HT1080 (cell line): Measurements from ENCODE around the gene ATP6V0E1. TPM values are rescaled to one million over a fixed set of nuclear protein-coding genes. Genes with fewer than 3 reads are reported as not detected.

Source experiments
- DNase-seq: peaks from one replicate; pipeline ENCODE4 v3.0.0-alpha.2; 2015; ENCODE audit warnings: low read depth
- polyA plus RNA-seq, 2 experiments: library from polyadenylated mRNA; depleted of rRNA; stranded (reverse); fragments of >200 nt; gene quantifications; 2 replicates each; pipeline ENCODE4 v1.2.3, GENCODE V29; 2015
- total RNA-seq: library from RNA; depleted of rRNA; stranded (reverse); fragments of >200 nt; shearing (Covaris generic); gene quantifications from 2 replicates; pipeline ENCODE4 v1.2.3, GENCODE V29; 2014; rRNA removed

Gene ATP6V0E1
- 109 and 141 TPM in 2 replicates for total RNA-seq
- 91.2 and 98.5 TPM in 2 replicates for polyA plus RNA-seq (2015; cell fraction: cytosol; rRNA removed)
- polyA plus RNA-seq (2015; cell fraction: nucleus; rRNA removed): 25.8 and 35.5 TPM in 2 replicates

DNA sequence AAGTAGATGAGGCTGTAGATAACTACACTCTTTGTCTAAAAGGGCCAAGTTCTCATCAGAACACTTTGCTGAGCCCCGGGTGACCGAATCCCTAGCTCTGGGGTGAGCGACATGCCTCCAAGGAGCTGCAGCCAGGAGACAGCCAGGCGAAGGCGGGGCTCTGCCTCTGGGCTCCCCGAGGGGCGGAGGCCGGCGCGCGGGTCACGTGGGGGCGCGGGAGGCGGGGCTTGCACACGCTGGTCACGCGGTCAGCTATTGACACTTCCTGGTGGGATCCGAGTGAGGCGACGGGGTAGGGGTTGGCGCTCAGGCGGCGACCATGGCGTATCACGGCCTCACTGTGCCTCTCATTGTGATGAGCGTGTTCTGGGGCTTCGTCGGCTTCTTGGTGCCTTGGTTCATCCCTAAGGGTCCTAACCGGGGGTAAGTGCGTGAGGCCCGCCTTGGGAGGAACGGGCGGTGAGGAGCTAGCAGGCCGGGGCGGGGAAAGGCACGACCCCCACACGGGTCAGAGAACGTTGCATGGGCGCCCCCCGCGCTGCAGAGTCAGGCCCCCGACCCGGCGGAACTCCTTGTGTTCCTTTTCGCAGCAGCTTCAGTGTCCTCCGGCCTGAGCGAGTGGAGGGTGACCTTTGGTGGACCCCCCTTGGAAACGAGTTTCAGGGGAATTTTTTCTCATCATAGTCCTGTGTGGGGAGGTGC, at the start of gene ATP6V0E1:
Gene ATP6V0E1, plus strand, starts transcription at position 230 of the 702 bp plus-strand sequence. Its CDS starts 90 bp downstream, at position 320.
- DNase-seq: peak; percentile 94

DNA sequence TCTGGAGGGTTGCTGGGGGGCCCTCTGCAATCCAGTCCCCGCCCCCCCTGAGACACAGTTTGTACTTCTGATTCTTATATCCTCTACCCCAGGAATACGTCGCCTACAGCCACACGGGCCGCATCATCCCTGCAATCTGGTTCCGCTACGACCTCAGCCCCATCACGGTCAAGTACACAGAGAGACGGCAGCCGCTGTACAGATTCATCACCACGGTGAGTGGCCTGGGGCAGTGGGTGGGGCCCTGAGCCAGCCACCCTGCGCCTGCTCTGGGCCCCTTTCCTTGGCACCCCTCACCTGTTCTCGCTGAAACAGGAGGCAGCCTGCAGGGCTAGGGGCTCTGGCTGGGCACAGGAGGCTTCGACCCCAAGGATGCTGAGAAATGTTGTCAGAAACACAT, 48.5 kb upstream of the ATP6V0E1 start:
- no peak for DNase-seq

- DNase-seq: no peak
Observed at GRCh38 chr5:172936401-172936800, 47.2 kb upstream of the ATP6V0E1 start.

DNA sequence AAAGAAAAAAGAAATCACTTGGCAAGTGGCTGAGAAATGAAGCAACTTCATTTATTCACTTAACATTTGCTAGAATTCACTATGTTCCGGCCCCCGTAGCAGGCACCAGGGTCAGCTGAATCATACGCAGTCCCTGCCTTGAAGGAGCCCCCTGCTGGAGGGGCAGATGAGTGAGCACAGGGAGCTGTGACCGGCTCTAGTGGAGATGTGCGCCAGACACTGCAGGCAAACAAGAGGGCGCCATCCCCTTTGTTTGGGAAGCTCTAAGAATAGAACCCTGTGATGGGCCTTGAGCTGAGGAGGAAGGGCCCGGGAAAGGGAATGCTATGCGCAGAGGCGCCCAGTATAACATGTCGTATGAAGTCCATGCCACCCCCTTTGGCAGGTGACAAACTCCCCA, 44.5 kb upstream of the ATP6V0E1 start:
- peak; percentile 36 for DNase-seq

- no peak for DNase-seq
Observed at GRCh38 chr5:172939611-172940267, 43.8 kb upstream of the ATP6V0E1 start.

- no peak for DNase-seq
Observed at GRCh38 chr5:172940268-172941066, 43.1 kb upstream of the ATP6V0E1 start.

- DNase-seq: peak; percentile 41
Observed at GRCh38 chr5:172941067-172941516, 42.5 kb upstream of the ATP6V0E1 start.

DNA sequence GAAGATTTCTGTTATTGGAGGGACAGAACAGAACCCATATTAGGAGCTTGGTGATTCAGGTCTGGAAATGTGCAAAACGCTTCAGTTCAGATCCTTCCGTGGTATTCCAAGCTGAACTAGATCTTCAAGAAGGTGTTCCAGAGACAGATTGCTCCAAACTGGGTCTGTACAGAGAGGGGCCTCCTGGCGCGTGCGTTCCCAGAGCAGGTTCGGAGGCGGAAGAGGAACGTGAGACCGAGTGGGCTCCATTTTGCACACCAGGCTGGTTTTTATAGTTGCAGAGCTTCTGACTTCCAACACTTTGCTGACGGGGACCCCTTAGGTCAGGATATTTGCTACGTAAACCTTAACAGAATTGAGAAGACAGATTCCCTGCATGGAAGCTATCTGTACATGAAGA, 41.0 kb upstream of the ATP6V0E1 start:
- no peak for DNase-seq

GRCh38 chr5:172943283-172943841, 40.2 kb upstream of the ATP6V0E1 start:
- DNase-seq: peak; percentile 81

DNA sequence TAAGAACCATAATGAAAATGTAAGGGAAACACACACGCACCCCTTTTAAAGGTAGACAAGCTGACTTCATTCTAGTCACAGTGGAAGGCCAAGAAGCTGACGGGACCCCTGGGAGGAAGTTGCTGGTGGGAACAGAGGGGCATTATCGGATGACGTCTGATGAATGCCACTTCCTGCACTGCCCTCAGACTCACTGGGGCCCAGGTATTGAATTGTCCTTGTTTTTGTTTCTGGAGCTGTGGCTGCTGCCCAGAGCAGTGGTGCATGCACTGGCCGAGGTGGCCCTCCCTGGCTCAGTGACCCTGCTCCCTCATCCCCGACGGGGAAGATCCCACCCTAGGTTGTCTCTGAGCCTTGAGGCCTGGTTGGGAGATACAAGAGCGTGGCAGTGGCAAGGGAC, 39.7 kb upstream of the ATP6V0E1 start:
- DNase-seq: peak; percentile 29

DNA sequence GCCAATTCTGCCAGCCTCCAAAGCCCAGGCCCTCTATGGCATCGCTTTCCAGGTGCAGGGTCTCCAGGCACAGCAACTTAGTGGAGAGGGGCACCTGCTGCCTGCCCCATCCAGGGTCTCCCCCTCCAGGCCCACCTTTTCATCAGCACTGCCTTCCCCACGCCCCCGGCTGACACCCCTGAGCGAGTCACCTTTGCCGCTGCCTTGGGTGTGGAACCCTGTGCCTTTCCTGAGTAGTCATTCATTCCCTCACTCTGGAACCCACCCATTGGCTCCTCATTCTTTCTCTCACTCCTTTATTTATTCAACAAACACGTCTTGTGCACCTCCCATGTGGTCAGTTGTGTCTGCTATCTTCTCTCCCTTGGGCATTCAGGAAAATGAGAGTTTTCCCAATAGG, 38.8 kb upstream of the ATP6V0E1 start:
- no peak for DNase-seq

GRCh38 chr5:172945151-172945550, 38.4 kb upstream of the ATP6V0E1 start:
- DNase-seq: no peak

- DNase-seq: no peak
Observed at GRCh38 chr5:172946146-172946545, 37.4 kb upstream of the ATP6V0E1 start.

GRCh38 chr5:172949426-172949825, 34.1 kb upstream of the ATP6V0E1 start:
- no peak for DNase-seq

DNA sequence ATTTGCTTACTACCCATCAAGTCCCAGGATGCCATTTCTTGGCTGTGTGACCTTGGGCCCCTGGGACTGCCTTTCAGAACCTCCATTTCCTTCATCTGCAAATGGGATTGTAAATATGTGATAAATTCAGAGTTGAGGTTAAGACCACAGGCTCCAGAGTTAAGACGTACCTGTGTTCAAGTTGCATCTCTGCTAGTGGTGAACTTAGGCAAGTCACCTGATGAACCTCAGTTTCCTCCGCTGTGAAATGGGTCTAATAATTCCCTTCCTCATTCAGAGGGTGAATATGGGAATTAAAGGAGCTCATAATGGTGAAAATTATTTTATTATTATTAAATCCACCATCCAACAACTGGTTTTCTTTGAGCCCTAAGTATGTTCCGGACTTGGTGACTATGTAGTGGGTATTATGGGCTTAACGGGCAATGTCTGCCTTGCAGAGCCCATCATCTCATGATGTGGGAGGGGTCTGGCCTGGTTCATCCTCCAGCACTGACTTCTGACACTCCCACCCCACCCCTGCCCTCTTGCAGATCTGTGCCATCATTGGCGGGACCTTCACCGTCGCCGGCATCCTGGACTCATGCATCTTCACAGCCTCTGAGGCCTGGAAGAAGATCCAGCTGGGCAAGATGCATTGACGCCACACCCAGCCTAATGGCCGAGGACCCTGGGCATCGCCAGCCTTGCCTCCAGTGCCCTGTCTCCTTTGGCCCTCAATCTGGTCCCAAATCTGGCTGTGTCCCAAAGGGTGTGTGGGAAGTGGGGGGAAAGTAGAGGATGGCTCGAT, 33.2 kb upstream of the ATP6V0E1 start:
- no peak for DNase-seq

- no peak for DNase-seq
Observed at GRCh38 chr5:172951371-172952033, 32.1 kb upstream of the ATP6V0E1 start.

DNA sequence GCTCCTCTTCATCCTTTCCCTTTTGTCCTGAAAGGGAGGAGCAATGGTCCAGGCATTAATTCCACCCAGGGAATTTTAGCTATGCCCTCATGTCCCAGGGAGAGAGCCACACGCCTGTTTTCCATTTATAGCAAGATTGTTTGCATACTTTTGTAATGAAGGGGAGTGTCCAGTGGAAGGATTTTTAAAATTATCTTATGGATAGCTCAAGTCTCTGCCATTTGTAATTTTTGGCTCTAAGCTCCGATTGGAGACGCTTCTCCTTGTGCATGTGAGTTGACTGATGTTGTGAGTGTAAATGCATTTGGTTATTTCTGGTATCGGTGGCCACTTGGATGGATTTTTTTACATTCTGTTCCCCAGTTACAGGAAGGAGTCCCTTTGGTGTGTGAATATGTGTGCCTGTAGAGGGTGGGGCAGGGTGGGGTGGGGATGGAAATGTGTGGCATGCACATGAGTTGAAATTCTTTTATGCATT, 31.5 kb upstream of the ATP6V0E1 start:
- DNase-seq: no peak

DNA sequence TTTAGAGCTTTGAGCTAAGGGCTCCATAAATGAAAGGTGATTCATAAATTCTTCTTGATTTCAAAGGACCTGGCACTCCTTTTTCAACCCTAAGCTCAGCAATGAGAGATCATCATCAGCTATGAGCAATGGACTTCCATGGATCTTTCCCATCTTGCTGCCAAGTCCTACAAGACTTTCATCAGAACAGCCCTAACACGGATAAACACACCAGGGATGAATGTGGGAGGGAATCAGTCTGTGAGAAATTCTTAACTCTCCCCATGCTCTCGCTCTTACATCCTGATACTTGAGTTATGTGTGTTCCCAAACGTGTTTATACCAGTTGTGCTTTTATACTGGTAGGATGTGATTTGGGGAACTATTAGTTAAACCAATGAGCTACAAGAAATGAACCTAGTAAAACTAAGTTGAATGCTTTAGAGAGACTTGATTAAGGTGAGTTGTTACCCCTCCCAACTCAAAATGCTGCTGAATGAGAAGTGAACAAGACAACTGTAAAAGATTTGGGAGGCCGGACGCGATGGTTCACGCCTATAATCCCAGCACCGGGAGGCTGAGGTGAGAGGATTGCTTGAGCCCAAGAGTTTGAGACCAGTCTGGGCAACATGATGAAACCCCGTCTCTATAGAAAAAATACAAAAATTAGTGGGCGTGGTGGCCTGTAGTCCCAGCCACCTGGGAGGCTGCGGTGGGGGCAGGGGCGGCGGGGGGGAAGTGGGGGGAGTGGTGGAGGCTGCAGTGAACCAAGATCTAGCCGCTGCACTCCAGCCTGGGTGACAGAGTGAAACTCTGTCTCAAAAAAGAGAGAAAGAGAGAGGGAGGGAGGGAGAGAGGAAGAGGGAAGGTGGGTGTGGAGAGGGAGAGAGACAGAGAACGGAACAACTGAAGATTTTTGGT, 29.5 kb upstream of the ATP6V0E1 start:
- peak; percentile 48 for DNase-seq

DNA sequence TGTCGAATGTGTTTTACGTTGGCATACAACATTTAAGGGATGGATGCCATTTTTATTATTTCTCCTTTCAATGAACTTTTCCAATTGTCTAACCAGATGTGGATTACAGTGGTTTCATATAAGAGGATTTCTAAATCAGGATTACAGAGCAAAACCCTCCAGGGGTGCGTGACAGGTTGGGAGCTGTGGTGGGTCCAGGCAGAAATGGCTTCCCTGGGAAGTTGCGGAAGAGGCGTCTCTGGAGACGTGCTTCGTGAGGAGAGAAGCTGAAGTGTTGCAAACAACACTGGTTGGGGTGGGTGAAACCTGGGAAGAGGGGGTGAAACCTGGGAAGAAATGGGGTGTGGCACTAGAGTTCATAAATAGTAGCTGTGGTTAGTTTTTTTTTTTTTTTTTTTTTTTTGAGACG, 28.8 kb upstream of the ATP6V0E1 start:
- DNase-seq: no peak
